HG03097 (cell line): Measurements from ENCODE around the gene MIGA1.

Experiments
- ATAC-seq: cut with Tn5 transposase; IDR thresholded peaks from one replicate; pipeline ENCODE4 v1.9.1; 2021; ENCODE audit not compliant: unreplicated experiment, low FRiP score

Gene MIGA1

DNA sequence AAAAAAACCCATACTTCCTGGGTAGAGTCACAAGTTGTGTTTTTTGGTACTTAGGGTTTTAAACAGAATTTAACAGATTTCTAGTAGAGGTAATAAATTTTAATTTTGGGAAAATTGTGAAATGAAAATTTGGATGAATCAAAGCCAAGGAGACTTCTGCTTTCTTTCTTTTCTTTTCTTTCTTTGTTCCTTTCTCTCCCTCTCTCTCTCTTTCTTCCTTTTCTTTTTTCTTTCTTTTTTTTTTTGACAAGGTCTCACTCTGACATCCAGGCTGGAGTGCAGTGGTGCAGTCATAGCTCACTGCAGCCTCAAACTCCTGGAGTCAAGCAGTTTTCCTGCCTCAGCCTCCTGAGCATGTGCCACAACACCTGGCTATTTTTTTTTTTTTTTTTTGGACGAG is 62.1 kb downstream of the MIGA1 start:
- no peak for ATAC-seq

DNA sequence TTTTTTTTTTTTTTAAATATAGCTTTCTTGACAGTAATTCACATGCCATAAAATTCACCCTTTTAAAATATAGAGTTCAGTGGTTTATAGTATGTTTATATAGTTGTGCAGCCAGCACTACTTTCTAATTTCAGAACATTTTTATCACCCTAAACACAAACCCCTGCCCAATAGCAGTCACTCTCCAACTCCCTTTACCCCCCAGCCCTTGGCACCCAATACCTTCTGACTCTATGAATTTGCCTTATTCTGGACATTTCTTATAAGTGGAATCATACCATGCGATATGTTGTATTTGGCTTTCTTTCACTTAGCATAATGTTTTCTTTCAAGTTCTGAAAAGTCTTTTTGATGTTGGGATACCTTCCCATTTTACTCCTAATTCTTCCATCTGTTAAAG is 66.5 kb downstream of the MIGA1 start:
- no peak for ATAC-seq

DNA sequence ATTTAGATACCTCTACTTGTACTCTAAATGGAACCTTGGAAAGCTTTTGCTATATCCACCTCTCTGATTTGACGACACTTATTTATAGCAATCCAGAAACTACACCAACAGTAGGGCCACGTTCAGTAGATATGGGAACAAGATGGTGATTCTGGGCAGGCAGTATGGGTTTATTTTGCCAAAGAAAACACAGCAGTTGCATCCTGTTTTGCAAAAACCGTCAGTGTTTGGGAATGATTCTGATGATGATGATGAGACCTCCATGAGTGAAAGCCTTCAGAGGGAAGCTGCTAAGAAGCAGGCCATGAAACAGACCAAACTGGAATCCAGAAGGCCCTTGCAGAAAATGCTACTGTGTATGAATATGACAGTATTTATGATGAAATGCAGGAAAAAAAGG is 67.5 kb downstream of the MIGA1 start:
- ATAC-seq, result no peak

DNA sequence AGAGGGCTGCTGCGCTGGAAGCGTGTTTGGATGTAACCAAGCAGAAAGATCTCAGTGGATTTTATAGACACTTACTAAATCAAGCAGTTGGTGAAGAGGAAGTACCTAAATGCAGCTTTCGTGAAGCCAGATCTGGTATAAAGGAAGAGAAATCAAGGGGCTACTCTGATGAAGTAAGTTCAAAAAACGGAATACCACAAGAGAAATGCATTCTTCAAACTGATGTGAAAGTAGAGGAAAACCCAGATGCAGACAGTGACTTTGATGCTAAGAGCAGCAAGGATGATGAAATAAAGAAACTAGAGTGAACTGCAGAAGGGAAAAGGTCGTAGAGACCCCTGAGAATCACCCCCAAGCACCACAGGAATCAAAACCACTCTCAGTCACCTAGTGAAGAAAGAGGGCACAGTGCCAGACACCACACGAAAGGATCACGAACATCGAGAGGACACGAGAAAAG is 68.2 kb downstream of the MIGA1 start:
- ATAC-seq, result no peak

DNA sequence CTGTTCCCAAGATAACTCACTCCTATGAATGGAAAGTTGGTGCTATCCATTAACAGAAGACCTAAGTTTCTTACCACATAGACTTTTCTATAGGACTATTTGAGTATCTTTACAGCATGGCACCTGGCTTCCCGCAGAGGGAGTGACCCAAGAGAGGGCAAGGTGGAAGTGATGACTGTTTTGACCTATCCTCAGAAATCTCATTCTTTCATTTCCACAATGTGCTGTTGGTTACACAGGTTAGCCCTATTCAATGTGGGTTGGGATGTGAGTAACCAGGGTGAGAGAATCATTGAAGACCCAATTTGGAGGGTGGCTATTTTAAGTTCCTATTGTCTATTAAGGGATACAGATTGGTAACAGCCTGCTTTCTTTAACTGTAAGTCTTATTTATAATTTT is 70.6 kb downstream of the MIGA1 start:
- no peak for ATAC-seq

DNA sequence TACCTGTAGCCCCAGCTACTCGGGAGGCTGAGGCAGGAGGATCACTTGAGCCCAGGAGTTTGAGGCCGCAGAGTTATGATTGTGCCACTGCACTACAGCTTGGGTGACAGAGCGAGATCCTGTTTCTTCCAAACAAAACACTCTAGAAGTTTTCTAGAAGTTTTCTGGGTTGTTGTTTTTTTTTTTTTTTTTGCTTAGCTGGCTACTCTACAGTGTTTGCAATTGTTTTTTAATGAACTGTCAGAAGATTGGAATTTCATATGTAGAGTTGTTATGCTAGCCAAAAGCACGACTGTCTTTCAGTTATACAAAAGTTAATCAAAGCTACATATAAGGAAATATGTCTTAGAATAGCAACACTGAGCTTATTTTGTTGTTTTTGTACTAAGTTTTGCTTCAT is 78.1 kb downstream of the MIGA1 start:
- no peak for ATAC-seq

DNA sequence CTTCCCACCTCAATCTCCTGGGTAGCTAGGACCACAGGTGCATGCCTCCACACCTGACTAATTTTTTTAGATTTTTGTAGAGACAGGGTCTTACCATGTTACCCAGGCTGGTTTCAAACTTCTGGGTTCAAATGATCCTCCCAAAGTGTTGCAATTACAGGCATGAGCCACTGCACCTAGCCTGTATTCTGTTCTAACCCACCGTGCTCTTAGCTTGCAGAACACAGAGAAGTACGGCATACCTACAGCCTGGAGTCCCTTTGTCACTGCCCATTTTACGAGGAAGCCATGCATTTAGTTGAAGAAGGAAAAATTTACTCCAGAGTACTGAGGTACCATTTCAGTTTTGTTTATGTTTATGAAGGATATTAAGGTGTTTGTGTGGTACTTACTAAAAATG is 79.3 kb downstream of the MIGA1 start:
- ATAC-seq, result no peak

DNA sequence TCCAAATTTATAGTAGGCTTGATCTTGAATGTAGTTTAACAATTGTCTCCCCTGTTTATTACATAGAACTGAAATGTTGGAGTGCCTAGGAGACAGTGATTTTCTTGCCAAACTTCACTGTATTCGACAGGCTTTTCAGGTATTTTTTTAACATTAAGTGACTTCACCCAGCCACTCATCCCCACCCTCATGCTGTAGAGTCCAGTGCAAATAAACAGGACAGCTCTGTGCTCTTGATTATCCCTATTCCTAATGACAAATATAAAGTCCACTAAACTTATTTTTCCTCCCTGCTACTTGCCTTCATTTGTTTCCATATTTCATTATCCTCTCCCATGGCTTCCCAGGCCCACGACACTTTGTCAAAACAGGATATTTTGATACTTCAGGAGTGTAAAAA is 79.8 kb downstream of the MIGA1 start:
- no peak for ATAC-seq

DNA sequence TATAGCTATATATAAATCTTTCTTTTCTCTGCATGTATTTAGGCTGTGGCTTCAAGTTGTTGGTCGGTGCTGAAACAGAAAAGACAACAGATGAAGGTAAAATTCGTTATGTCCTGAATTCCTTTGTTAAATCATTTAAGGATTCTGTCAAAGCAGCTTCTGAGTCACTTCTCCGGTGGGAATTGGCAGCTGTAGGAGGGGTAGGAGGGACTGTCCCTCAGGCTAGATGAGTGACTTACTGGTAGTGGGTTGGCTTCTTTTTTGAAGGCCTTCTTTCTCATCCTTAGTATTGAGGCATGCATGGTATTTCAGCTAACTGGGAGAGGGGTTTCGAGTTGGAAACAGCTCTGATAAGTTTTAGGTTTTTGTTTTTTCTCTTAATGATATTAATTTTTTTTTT is 86.8 kb downstream of the MIGA1 start:
- ATAC-seq, result no peak

DNA sequence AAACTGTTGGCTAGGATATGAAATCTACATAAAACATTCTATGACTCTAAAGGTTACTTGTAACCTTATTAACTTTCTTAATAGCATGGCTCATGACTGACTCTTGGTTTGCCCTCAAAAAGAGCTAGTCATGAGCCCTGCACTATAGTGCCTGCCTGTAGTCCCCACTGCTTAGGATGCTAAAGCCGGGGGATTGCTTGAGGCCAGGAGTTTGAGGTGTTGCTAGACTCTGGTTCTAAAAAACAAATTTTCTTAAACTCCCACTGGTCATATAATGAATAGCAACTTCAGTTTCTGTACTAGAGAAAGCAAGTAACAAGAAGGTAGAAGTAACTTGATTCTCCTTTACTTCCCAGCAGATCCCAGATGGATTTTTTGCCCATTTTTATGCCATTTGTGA is 93.2 kb downstream of the MIGA1 start:
- no peak for ATAC-seq

DNA sequence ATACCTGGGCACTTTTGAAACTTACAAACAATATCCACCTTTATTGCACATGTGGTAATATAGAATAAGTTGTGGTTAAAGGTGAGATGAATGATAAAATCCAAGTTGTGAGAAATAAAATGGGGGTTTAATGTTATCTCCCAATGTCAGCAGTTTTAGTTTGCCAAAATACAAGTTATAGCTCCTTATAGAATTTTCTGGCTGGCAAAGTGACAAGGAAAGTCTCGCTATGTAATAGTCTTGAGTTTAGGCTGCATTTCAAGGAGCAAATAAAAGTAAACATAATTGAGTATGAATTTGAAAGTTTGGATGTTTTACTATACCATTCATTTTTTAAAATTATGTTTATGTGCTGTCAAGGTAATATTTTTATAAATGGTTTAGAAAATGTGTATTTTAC is 94.0 kb downstream of the MIGA1 start:
- ATAC-seq, result no peak

DNA sequence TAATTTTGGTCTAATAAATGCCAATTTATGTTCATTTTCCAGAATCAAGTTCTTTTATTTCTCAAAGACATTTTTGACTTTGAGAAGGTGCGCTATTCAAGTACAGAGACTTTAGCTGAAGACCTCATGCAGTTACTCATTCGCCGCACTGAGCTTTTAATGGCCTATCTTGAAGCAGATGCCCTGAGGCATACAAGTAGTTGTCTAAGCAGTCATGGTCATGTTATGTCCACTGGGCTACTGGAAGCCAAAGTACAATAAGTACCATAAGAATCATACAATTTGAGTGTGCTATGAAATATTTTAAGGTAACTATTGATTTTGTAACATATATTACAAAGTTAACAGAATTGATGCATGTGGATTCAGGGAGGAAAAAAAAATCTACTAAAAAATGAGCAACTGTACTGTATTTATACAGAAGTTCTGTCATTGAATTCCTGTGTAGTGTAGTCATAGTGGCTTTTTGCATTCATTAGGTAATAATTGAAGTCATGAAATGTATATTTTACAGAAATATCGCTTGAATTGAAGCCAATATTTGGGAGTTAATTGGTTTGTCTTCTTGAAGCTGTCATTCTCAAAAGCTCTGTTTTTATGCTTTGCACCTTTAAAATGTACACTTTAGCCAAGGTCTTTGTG is 95.5 kb downstream of the MIGA1 start:
- no peak for ATAC-seq

DNA sequence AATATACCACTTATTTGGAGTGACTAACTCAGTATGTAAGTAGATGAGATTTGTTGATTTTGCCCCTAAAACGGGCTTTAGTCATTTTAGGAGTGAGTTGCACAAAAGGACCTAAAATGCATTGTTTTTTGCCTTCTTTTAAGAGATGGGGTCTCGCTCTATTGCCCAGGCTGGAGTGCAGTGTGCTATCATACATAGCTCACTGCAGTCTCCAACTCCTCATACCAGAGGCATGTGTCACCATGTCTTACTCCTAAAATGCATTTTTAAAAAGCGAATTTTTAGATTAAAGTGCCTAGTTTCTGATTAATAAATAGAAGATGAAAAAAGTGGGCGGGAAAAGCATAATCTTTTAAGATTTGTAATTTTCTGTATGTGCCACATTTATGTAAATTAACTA is 97.4 kb downstream of the MIGA1 start:
- ATAC-seq, result no peak

DNA sequence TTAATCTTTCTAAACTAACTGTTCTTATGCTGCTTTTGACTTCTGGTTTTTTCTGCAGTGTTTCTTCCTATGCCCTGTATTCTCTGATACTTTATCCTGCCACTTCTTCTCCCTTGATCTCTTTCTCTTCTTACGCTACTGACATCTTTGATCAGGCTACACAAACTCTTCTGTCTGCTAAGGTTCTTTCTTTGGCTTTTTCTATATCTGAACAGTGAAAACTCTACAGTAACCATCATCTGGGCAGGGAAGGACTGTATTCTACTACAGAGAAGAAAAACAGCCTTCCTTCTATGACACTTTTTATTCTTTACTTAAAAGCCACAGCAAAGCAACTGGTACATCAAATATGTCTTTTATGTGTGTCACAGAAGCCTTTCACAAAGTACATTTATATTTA is 101.6 kb downstream of the MIGA1 start:
- ATAC-seq, result no peak

DNA sequence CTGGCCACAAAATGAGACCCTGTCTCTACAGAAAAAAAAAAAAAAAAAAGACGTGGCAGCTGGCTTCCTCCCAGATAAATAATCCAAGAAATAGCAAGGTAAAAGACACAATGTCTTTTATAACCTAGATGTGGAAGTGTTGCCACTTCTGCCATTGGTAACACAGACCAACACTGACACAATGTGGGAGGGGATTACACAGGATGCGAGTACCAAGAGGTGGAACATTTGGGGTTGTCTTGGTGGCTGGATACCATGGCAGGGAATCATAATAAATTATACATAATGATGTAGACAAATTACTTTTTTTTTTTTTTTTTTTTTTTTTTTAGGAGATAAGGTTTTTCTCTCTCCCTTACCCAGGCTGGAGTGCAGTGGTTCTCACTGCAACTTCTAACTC is 103.0 kb downstream of the MIGA1 start:
- ATAC-seq, result no peak

DNA sequence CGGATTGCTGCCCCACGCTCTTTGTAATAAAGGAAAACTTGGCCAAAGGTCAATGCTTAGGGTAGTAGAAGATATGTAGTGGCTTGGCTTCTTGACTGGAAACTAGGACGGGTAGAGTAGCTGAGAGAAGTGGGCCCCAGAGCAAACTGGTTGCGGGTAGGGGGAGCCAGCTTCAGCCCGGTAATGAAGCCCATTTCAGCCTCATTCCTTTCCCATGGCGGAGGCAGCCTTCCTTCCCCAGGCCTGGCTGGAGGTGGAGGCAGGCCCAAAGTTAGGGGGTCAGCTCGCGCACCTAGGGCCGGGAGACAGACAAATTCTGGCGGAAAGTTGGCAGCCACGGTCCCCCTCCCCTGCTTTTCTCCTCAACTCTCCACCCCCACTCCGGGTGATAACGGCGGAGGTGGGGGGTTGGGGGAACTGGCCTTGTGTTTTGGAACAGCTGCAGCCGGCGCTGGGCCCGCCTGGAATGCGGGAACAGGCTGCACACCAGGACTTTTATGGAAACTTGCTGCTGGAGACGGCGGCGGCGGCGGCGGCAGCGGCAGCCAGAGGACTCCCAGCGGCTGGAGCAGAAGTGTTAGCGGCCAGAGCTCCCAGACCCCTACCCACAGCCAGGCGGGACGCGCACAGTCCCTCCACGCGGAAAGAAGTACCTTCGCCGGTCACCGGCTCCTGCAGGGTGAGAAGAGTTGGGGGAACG is 108.8 kb downstream of the MIGA1 start, which contains the start of gene NEXN:
NEXN (plus strand) TSS at position 544 of the 700 bp plus-strand sequence. CDS start 27,483 bp downstream, outside the sequence.
- ATAC-seq, result no peak

DNA sequence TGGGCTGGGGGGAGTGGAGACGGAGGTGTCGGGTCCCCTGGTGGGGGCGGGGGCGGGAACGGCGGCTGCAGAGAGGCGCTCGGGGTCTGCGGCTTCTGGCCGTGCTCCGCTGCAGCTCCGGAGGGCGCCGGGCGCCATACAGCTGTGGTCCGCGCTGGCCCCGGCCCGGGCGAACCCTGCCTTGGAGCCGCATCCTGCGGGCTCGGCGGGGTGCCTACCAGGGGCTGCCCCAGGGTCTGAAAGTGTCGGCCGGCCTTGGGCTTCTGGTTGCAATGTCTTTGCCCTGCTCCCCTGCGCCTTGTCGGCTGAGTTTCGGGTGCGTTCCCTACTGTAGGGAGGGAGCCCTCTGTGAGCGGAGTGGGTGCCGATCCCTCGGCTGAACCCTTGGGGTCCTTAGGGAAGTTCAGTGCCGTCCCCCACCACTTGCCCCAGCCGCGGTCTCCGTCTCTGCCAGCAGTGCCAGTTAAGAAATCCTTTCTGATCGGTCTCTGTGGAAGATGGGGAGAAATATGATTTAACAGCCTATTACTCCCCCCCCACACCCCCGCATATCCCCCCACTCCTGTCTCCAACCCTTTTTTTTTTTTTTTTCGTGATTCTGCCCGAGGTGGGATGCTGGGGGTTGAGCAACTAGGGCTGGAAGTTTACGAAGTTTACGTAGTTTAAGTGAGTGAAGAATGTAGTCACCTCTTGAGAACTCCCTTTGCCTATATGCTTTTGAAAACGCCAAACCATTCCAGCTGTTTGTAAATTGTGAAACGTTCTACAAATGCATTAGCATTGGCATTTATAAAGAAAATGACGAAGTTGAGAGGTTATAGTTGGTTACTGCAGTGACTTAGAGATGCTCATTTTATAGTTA is 109.6 kb downstream of the MIGA1 start:
- no peak for ATAC-seq

DNA sequence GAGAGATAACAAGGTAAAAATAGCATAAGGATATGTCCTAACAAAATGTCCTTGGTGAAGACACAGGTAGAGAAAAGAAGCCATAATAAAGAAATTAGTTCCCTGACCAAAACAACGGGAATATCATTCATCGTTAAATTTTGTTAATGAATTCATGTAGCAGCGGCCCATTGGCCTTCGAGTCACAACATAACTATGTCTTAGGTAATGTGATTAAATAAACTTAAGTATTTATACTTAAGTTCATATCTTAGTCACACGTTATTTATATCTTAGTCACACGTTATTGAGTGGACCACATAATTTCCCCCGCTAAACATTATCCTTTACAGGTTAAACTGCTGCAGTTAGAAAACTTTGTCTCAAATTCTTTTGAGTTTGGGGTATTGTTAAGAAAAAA is 110.2 kb downstream of the MIGA1 start:
- ATAC-seq, result no peak

DNA sequence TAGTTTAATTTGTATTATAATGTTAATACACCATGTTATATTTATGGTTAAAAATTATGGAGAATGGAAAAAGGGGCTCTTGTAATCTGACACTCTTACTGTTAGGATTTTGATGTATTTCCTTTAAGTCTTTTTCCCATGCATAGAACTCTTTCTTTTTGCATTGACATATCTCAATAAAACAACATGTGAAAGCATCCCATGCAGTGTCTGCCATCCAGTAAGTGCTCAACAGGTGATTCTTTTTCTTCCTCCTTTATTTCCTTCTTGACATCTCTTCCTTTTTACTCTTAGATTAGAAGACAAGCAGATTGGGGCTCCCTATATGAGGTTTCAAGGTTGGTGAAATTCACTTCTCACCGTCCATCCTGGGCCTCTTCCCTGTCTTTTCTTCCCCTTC is 111.8 kb downstream of the MIGA1 start:
- ATAC-seq, result no peak

DNA sequence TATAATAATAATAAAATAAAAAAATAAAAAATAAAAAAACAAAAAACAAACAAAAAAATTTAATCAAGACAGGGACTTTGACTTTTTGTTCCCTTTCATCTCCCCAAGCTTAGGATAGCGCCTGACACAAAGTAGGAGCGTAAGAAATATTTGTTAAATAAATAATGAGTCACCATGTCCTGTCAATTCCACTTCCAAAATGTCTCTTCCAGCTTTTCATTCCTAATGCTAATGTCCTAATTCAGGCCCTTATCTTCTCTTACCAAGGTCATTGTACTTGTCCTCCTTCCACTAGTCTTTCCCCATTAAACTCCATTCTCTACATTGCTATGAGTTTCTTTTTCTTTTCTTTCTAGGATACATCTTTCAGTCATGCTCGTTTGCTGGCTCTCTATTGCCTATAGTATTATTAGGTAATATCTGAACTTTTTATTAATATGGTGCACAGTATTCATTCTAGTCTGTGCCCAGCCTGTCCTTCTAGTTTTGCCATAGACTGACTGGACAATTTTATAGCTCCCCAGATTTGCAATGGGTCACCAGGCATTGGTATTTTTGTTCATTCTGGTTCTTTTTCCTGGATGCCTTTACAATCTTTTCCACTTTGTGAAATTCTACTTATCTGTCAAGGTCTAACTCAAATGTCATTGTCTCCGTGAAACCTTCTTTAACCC is 120.3 kb downstream of the MIGA1 start:
- no peak for ATAC-seq
